GM21825 (cell line): ENCODE data around the gene NUAK1.

Experiments
- ATAC-seq: cut with Tn5 transposase; IDR thresholded peaks from one replicate; pipeline ENCODE4 v1.9.1; 2021; ENCODE audit warnings: mild to moderate bottlenecking, moderate library complexity; ENCODE audit not compliant: unreplicated experiment

The NUAK1 gene

DNA sequence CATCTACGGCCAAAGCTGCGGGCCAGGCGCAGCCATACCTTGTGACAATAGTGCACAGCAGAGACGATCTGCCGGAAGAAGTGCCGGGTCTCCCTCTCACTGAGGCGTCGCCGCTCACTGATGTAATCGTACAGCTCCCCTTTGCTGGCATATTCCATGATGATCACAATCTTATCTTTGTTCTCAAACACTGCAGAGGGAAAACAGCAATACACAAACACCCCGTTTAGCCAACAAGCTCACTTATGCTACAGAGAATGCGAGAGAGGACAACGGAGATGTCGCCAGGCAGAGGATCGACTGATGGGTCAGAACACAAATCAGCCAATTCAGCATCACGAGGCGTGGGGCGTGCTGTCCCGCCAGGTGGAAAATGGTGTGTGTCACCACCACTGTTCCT is 52.1 kb downstream of the NUAK1 start:
- ATAC-seq: no peak

DNA sequence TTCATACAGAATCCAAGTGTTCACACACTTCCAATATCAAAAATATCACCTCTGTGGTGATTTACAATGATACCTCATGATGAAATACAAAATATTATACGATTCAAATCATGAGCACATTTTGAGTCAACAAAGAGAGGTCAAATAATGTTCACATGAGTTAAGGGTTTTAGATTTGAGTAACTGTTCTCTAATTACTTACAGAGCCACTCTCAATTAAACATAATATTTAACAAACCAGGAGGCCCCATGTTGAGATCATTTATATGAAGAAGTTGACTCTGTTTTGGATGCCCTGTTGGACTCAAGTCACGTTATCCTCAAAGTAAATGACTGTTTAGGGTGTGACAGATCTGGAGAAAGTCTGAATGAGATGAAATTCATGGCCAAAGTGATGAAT is 53.5 kb downstream of the NUAK1 start:
- no peak for ATAC-seq

DNA sequence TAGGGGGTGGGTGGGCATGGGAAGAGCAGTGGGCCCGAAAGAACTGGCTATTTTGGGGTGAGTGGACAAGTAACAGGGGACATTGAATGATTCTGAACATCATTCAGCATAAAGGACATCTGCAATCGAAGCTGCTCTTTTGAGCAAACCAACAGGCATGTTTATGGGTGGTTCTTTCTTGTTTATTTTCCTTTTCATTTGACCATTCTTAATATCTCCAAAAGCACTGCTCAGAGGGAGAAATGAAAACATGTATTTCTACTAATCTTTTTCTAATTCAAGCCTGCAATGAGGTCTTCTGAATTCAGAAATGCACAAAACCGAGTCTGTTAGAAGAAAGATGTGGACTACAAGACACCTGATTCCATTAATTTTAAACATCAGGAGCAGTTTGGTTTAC is 54.0 kb downstream of the NUAK1 start:
- ATAC-seq: no peak

DNA sequence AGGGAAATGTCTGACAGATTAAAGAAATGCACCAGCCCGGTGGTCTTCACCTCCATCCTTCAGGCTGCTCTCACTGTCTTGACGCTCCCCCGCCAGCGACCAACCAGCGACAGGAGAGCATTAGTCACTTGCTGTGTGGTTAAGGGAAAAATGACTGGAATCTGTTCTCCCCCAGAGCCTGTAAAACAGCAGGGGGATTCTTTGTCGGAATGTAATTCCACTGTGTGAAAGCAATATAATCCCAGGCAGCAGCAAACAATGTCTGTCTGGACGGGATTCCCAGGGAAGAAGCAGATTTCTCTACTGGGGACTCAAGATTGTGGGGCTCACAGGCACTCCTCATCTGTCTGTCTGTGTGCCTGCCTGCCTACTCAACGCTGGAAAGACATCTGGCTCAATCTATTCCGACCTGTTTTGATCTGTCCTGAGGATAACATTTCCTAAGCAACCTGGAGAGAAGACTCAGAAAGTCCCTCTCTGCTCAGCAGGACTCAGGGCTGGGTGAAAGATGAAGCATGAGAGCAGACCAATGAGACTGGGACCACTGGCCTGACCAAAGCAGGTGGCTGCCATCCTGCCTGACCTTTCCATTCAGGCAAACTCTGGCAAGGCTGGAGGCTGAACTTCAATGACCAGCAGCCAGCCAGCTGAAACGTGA is 54.6 kb downstream of the NUAK1 start:
- no peak for ATAC-seq

DNA sequence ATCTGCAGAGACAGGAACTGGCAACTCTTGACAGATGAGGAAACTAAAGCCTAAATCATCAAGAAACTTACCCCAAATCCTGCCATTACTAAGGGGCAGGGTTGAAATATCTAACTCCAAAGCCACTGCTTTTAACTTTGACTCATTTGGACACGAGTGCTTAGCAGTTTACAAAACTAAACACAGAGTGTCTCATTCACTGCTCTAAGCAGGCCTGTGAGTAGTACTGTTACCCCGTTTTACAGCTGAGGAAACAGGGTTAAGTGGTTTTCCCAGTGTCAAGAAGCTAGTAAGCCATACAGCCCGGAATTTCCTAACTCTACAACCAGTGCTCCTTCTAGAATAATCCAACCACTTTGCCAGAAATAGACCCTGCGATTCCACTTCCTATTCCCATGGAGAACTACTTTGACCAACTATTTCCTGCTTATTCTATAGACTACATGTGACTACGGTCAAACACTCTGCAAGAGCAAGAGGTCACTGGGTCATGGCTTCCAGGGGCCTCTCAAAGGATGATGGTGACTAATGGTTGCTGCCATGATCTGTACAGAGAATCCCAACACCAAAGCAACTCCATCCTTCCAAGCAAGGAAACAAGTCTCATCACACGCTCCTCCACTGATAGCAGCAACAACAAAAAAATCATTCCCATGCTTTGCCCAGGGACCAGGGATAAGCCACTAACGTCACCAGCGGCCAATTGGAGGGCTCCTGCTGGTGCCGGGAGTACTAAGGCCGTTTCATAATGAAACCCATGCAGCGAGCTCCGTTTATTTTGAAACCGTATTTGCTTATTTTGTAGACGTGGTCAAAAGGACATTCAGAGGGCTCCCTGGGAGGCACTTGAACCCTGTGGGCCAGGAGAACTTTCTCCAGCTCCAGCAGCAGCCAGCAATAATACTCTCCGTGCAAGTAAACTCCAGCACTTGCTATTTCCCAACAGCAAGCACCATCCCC is 56.3 kb downstream of the NUAK1 start:
- no peak for ATAC-seq

DNA sequence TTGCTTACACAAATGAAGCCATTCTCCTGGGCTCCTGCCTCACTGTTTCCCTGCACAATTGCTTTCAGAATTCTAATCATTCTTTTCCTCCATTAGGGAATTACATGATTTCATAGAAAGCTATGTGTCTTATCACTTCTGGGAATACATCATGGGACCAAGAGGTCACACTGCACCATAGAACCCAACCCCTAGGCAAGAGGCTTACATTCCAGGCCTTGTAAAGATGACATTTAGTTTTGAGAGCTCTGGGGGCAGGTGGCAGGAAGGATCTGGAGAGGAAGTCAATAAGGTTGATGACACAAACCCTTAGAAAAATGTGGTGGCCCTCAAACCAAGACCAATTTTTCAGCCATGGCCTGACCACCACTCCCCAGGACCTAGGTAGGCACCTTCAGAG is 57.1 kb downstream of the NUAK1 start:
- no peak for ATAC-seq

DNA sequence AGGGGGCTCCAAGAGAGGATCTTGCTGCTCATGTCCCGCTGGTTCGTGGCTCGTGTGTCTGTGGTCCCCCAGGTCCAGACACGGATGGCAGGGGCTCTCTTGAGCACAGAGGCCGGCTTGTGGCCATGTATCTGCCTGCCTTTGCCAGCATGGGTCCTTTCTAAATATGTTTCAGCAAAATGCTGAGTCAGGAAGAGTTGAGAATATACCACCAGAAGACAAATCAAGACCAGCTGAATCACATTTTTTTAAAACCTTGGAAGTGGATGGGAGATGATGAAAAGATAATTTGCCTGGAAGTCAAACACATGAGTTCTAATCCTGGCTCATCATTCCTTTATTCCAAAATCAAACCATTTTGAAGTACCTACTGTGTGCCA is 58.0 kb downstream of the NUAK1 start:
- no peak for ATAC-seq

DNA sequence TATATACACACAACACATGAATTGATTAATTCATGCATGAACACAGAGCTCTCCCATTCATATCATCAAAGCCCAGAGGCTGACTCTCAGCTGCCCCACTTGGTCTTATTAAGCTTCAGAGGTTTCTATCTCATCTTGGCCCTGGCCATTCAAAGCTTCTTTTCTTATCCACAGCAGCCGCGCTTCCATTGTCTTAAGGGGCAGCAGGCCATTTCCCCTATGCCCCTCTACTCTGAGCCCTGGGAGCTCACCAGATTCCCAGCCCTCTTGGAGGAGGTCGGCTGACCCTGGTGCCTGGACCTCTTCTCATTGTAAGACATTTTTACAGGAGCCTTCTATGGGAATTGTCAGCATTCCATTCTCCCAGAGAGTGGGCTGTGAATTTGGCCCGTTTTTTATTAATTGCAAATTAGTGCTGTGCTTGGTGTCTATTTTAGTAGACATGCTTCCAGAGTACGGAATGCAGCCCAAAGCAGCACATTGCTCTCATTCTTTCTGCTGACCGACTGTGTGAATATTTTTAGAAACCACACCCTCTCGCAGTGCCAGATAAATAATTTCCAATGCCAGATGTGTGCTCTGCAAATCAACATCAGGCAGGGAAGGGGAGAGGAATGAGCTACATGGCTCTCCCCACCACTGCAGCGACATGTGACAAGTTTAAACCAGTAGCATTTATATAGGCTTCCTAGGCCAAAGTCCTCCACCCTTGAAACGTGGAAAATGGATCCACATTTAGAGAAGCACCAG is 58.5 kb downstream of the NUAK1 start:
- no peak for ATAC-seq

DNA sequence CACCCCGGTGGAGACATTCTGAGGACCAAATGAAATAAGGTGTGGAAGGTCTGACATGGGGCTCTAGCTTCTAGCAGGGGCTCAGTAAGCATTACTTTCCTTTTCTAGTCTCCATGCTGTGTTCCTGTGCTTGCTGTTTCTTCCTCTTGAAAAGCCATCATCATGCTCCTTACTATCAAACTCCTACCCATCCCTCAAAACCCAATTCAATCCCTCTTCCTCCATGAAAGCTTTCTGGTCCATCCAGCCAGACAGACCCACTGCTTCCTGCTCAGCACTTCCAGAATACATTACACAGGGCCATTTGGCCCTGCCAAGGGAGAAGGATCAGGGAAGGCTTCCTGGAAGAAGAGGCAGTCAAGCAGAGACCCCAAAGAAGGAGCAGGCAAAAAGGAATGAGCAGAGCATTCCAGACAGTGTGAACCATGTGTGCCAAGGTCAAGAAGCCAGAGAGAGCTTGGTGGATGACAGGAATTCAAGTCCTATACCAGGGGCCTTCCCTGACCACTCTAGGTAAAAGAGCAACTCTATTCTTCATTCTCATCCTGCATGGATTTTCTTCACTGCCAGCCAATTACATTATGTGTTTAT is 59.5 kb downstream of the NUAK1 start:
- no peak for ATAC-seq

DNA sequence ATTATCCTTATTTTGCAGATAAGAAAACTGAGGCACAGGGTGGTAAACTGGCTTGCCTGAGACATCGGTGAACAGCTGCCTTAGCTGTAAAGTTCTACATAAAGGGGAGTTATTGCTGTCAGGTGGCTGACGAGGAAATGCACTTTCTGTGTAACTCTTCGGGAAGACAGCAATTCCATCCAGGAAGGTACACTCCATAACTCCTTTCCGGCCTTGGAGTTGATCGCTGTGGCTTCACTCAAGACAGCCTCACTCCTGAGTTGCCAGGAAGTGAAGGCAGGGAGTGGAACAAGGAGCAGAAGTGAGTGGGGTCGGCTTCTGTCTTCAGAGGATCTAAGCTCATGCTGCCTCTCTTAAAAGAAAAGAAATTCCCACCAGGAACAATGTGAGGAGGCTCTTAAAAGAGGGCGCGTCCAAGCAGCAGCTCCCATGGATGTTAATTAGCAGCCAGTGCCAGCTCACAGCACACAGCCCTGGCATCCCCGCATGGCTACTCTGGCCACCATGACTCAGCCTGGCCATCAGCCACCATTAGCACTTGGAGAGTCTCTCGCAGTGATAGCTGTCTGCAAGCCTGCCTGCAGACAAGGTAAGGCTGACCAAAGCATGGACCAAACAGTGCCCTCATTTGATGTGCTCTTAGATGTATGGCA is 60.3 kb downstream of the NUAK1 start:
- no peak for ATAC-seq

DNA sequence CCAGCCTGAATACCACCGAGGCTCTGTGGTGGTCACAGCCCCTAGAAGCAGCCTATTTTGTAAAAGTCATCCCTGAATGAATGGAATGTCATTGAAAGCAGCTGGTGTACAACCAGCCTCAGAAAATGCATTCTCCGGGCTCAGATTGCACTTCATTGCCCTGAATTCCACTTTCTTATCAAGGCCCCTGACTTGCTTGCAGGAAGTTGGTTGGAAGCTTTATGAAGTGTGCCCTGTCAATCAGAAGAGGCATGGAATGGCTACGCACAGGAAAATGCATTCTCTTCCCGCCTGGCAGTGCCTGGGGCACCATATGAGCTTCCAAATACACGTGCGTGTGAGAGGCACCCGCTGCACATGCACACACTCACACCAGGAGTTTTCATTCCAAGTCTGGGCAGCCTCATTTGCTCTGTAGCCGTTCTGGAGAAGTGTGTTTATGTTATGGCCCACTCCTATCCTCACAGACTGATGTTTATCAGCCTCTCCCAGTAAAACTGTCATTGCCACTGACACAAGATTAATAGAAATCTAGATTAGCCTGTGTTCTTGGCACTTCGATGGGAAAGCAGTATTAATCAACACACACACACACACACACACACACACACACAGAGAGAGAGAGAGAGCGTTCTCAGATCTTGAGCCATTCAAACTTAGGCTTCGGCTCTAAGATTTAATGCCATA is 63.9 kb downstream of the NUAK1 start:
- ATAC-seq: no peak

DNA sequence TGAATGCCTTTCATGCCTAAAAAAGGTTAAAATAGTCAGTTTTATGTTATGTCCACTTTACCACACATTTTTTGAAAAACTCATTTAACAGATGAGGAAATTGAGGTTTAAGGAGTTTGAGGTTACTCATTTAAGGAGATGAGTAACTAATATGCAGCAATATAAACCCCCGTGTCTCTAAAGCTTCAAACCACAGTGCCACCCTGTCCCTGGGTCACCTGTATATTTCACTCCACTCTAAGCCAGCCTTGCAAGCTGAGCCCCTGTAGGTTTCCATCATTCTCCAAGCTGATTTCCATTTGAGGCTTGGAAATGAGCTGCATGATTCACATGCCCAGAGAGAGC is 64.4 kb downstream of the NUAK1 start:
- ATAC-seq: no peak

DNA sequence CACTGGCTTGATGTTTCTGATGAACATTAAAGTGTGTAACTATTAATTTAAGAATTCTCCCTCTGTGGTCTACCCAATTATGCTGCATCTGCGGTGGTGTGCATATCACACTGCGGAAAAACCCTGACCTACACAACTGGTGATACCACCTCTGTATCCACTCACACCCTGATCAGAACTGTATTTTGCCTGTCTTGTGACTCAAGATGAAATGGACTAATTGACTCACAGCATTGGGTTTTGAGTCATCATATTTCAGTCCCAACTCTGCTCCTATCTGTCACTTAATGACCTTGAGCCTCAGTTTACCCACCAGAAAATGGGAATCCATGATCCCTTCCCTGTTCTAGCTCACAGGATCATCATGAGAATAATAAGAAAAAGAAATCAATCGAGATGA is 65.6 kb downstream of the NUAK1 start:
- no peak for ATAC-seq

DNA sequence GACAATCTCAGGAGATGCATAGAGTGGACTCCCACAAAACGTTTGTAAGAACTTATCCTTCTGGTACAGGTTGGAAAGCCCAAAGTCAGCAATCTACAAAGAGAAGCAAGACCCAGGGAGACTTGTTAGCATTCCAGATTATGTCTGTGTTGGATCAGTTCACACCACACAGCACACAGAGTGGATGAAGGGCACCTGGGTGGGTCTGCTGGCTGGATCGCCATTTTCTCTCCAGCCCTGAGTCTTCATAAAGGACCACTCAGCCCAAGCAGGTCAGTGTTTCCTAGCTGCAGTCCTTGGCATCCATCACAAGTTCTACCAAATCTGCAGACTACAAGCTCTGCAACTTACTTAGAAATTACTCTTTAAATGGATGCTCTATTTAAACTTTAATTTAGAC is 66.0 kb downstream of the NUAK1 start:
- no peak for ATAC-seq

DNA sequence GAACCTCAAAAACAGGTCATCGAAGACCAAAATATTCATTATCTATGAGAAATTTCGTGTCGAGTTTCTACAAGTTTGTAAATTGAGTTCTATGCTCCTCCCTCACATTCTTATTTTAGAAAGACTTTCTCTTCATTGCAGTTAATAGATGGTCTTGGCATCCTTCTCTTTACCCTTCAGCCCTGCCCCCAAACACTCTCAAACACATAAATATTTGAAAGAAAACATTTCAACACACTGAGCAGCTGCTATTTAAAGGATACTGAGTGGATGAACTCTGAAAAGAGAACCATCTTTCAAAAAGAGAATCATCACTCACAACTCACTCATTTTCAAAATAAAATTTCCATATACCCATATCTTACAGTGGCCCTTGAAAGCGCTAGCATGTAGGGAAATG is 67.1 kb downstream of the NUAK1 start:
- no peak for ATAC-seq

DNA sequence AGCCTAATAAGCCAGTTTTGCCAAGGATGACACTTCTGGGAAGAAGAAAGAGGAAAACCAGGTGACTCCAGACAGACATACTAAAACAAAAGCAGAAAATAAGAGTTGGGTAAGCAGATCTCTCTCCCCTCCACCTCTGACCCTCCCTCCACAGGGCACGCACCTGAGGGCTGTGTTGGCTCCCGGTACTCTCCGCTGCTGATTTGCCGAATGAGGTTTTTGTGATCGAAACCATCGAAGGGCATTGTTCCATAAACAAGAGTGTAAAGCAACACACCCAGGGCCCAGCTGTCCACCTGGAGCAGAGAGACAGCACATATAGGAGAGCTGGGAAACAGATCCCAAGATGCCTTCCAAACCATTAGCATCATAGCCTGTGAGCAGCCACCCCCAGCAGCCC is 68.1 kb downstream of the NUAK1 start:
- no peak for ATAC-seq

DNA sequence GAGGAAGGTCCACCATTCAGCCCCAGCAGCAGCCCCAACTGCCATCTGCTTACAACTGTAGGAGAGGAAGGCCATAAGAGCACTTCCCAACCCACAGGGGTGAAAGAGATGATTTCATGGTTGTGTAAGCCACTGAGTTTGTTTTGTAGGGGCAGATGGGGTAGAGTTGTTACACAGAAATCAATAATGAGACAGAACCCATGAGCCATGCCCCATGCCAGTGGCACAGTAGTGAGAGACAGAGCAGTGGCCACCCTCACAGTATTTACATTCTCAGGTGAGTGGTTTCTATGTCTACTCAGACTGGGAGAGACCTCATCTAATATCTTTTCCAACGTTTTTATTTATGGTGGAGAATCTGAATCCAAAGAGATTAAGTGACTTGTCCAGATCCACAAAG is 68.6 kb downstream of the NUAK1 start:
- no peak for ATAC-seq

DNA sequence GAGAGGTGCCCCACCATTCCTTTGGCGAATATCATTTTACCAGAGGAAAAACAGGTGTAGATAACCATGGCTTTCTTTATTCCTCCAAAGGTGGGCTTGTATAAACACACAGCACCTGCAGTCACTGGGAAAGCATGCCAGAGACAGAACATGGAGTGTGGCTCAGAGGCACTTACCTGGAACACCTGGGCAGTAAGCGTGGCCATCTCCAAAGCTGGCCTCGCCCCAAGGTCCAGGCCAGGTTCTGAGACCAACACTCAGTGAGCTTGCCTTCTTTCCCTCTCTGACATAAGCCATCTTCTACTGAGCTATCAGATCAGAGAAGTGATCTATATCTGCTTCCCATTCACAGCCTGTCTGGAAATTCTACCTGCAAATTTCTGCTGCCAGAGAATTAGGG is 70.5 kb downstream of the NUAK1 start:
- no peak for ATAC-seq

DNA sequence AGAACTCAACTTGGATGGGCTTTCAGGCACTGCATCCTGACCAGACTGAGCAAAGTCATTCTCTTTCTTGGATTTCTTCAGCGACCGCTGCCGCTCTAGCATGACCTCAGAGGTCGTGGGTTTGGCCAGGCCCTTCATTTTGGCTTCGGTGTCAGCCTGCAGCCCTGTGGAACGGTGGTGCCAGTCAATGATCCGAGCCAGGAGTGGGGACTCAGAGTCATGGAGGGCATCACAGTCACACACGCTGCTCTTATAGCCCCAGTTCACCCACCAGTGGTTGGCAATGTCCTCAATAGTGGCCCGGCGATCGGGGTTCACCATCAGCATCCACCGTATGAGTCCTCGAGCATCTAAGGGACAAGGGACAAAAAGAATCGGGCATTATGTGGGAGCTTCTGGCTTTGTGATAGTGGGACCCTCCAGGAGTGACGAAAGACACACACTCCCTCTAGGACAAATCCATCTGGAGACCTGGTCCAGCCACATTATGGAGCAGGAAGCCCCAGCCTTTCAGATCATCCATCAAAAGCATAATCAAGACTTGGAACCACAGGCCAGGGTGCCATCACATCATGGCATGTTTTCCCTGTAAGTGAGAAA is 71.0 kb downstream of the NUAK1 start:
- no peak for ATAC-seq

DNA sequence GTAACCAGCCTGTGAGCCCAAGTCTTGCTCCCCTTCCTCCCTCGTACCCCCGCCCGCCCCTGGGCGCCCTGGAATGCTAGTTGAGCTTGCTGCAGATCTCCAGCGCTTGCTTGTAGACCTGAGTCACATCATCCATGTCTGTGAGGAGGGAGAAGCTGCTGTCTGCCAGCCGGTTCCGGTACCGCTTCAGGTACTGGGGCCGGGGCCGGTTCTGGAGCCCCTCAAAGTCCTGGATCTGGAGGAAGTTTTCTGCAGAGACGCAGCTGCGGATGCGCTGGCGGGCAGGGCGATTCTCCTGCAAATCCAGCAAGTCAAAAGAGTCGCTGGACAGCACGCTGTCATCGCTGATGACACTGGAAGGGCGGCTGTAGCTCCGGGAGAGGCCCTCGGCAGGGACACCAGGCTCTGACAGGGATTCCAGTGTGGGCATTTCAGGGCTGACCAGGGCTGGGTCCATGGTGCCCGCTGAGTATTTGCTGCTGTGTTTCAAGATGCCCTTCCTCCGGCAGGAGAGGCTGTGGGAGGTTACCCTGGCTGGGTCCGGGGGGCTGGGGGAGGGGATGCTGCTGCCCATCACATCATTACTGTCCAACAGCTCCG is 71.9 kb downstream of the NUAK1 start:
- ATAC-seq: no peak
